Measurements from ENCODE around the gene OSTC. TPM values are rescaled to one million over a fixed set of nuclear protein-coding genes. Genes with fewer than 3 reads are reported as not detected.
A peak's percentile ranks its signal among the peaks of the same experiment; 100 is the strongest.

The OSTC gene
- total RNA-seq, 2 experiments from 2014 or later: 75.7 to 80.0 TPM

GRCh38 chr4:108651014-108651791 is 804 bp downstream of the OSTC start:
- no peak for DNase-seq
- no peak for ATAC-seq
- Mint-ChIP-seq H3K9me3 (no peaks in the 10 kb centered on the region), H3K27me3 (no peaks in the 10 kb centered on the region), H3K4me1 (ENCODE audit: low read depth) (peaks cover 29% of the 10 kb centered on the region), H3K36me3 (ENCODE audit: low read depth) (peaks cover 30% of the 10 kb centered on the region), H3K27ac (peak overlapping the region; percentile 95), H3K4me3 (peak overlapping the region; percentile 98)
- ChIA-PET POLR2A (interaction anchor here (0.6 to 3.0 kb wide), 7 partner anchors 8 to 648 kb away, joined by 3 to 26 read pairs (median 7); partner anchors contain the start of gene RPL34), CTCF (interaction anchor here (0.7 to 2.4 kb wide), 4 partner anchors 32 to 632 kb away, joined by 3 to 5 read pairs (median 3); no protein-coding TSS in a partner anchor)
- intact Hi-C loops (cut with micrococcal nuclease): no loop called here
- no peak for TF ChIP-seq CTCF (IDR thresholded peaks at IDR 0.05)

GRCh38 chr4:108662629-108663028 is 12.2 kb downstream of the OSTC start:
- no peak for DNase-seq
- ChIA-PET CTCF (interaction anchor here (1.8 kb wide), 1 partner anchor 12 kb away, joined by 5 read pairs; no protein-coding TSS in a partner anchor), POLR2A (no interaction called here)
- TF ChIP-seq CTCF (IDR thresholded peaks at IDR 0.05): no peak
- intact Hi-C loops (cut with micrococcal nuclease): no loop called here
- peaks cover 33% of the 10 kb centered on the region for H3K36me3 Mint-ChIP-seq (ENCODE audit: low read depth)
- no peak overlapping the region for H3K27ac Mint-ChIP-seq
- H3K27me3 Mint-ChIP-seq: no peaks in the 10 kb centered on the region
- H3K9me3 Mint-ChIP-seq: no peaks in the 10 kb centered on the region
- peaks cover 1% of the 10 kb centered on the region for H3K4me1 Mint-ChIP-seq (ENCODE audit: low read depth)
- H3K4me3 Mint-ChIP-seq: no peak overlapping the region
- ATAC-seq: no peak

GRCh38 chr4:108674356-108674977 is 24.1 kb downstream of the OSTC start:
- no peak for TF ChIP-seq CTCF (IDR thresholded peaks at IDR 0.05)
- no peak overlapping the region for H3K27ac Mint-ChIP-seq
- intact Hi-C loops (cut with micrococcal nuclease): no loop called here
- H3K4me3 Mint-ChIP-seq: no peak overlapping the region
- H3K27me3 Mint-ChIP-seq: no peaks in the 10 kb centered on the region
- ATAC-seq: no peak
- H3K36me3 Mint-ChIP-seq (ENCODE audit: low read depth): no peaks in the 10 kb centered on the region
- H3K9me3 Mint-ChIP-seq: no peaks in the 10 kb centered on the region
- ChIA-PET CTCF (interaction anchor here (1.4 kb wide), 1 partner anchor 13 kb away, joined by 5 read pairs; no protein-coding TSS in a partner anchor), POLR2A (no interaction called here)
- DNase-seq: no peak
- peaks cover 4% of the 10 kb centered on the region for H3K4me1 Mint-ChIP-seq (ENCODE audit: low read depth)

GRCh38 chr4:108681321-108681809 is 31.0 kb downstream of the OSTC start:
- H3K36me3 Mint-ChIP-seq (ENCODE audit: low read depth): no peaks in the 10 kb centered on the region
- intact Hi-C loops (cut with micrococcal nuclease): no loop called here
- no peak for DNase-seq
- H3K9me3 Mint-ChIP-seq: no peaks in the 10 kb centered on the region
- TF ChIP-seq CTCF (IDR thresholded peaks at IDR 0.05): no peak
- H3K27ac Mint-ChIP-seq: no peak overlapping the region
- no peak overlapping the region for H3K4me3 Mint-ChIP-seq
- H3K4me1 Mint-ChIP-seq (ENCODE audit: low read depth): no peaks in the 10 kb centered on the region
- no peak for ATAC-seq
- CTCF ChIA-PET: no interaction called here
- POLR2A ChIA-PET: interaction anchor here (1.0 kb wide), 1 partner anchor 14 kb away, joined by 3 read pairs; no protein-coding TSS in a partner anchor
- H3K27me3 Mint-ChIP-seq: no peaks in the 10 kb centered on the region

- Mint-ChIP-seq H3K4me1 (ENCODE audit: low read depth) (no peaks in the 10 kb centered on the region), H3K9me3 (no peaks in the 10 kb centered on the region), H3K27ac (no peak overlapping the region), H3K36me3 (ENCODE audit: low read depth) (no peaks in the 10 kb centered on the region), H3K4me3 (no peak overlapping the region), H3K27me3 (no peaks in the 10 kb centered on the region)
- intact Hi-C loops (cut with micrococcal nuclease): no loop called here
- POLR2A ChIA-PET: no interaction called here
- CTCF ChIA-PET: no interaction called here
- peak; percentile 39 for TF ChIP-seq CTCF (IDR thresholded peaks at IDR 0.05)
- no peak for DNase-seq
- ATAC-seq: no peak
These were observed 33.1 kb downstream of the OSTC start for GRCh38 chr4:108683479-108683878.

Data from activated CD8-positive, alpha-beta T cell treated with anti-CD3 and anti-CD28 coated beads for 36 hours (primary cell).